Measurements from ENCODE around the gene DAP3. TPM values are rescaled to one million over a fixed set of nuclear protein-coding genes. Genes with fewer than 3 reads are reported as not detected.

Gene DAP3
- total and polyA plus RNA-seq, 2 of the 13 experiments (the other 11 are each of a cell fraction or from before 2014, with no cell fraction given) = 129 to 133 TPM

DNA sequence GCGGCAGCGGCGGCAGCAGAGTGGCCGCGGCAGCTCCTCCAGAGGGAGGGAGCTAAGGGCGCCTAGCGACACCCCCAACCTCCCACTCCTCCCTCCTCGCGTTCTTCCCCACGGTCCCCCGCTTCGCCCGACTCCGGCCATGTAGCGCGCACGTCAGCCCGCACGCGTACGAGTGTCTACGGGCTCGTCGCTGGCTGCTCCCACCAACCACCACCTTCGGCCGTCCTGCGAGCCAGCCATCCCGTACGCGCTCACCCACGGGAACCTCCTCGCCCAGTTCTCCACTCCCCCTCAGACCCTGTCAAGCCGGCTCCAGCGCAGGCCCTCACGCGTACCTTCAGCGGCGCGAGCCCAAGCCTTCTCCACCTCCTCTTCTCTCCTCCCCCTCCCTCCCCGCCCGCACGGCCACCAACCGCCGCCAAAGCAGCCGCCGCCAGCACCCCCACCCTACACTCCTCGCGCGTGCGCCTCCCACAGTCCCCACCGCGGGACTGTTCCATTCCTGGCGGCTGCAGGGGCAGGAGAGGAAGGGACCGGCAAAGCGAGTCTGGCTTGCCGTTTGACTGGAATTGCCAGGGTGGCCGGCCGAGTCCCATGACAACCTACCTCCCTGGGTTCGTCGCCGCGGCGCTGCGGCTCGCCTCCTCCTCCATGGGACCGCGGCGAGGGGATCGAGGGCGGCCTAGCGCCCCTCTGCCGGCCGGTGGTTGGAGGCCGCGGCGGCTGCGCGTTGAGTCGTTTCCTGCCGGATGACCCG, 389 bp upstream of the DAP3 start, which contains the start of gene YY1AP1 (continued):
- TF ChIP-seq, protein P1, sequence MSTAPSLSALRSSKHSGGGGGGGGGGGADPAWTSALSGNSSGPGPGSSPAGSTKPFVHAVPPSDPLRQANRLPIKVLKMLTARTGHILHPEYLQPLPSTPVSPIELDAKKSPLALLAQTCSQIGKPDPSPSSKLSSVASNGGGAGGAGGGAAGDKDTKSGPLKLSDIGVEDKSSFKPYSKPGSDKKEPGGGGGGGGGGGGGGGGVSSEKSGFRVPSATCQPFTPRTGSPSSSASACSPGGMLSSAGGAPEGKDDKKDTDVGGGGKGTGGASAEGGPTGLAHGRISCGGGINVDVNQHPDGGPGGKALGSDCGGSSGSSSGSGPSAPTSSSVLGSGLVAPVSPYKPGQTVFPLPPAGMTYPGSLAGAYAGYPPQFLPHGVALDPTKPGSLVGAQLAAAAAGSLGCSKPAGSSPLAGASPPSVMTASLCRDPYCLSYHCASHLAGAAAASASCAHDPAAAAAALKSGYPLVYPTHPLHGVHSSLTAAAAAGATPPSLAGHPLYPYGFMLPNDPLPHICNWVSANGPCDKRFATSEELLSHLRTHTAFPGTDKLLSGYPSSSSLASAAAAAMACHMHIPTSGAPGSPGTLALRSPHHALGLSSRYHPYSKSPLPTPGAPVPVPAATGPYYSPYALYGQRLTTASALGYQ (CRISPR knock-in tag; IDR thresholded peaks at IDR 0.05) = no peak
- TF ChIP-seq KMT2A (CRISPR knock-in tag; IDR thresholded peaks at IDR 0.05) (peak; percentile 36), DMAP1 (CRISPR knock-in tag; IDR thresholded peaks at IDR 0.05) (peak; percentile 74), SRSF9 (IDR thresholded peaks at IDR 0.05; ENCODE audit: borderline replicate concordance, insufficient read depth, low read depth, low read length, poor library complexity, severe bottlenecking) (no peak), ZMYM3 (CRISPR knock-in tag; IDR thresholded peaks at IDR 0.05) (peak; percentile 12; the same call in 1 of the 2 replicates), HDAC2 (CRISPR knock-in tag; IDR thresholded peaks at IDR 0.05) (0 out of 2 replicates have a peak, but pooled peaks have one; percentile 11), SRF (IDR thresholded peaks at IDR 0.05; ENCODE audit: low read depth, low read length) (no peak), MTF1 (CRISPR knock-in tag; IDR thresholded peaks at IDR 0.05) (no peak), SMAD3 (CRISPR knock-in tag; IDR thresholded peaks at IDR 0.05) (no peak), SKI (IDR thresholded peaks at IDR 0.05; ENCODE audit: partially characterized antibody) (peak; percentile 45), NFIB (CRISPR knock-in tag; IDR thresholded peaks at IDR 0.05; ENCODE audit: borderline replicate concordance) (no peak), ZNF766 (CRISPR knock-in tag; IDR thresholded peaks at IDR 0.05; ENCODE audit: borderline replicate concordance) (no peak), ZNF20 (CRISPR knock-in tag; IDR thresholded peaks at IDR 0.05) (no peak), GABPA (IDR thresholded peaks at IDR 0.05; ENCODE audit: low read depth, low read length) (peak; percentile 40; the same call in 1 of the 2 replicates), GABPA (CRISPR knock-in tag; IDR thresholded peaks at IDR 0.05; ENCODE audit: low read depth) (peak; percentile 66), KLF6 (CRISPR knock-in tag; IDR thresholded peaks at IDR 0.05) (no peak), PLSCR1 (CRISPR knock-in tag; IDR thresholded peaks at IDR 0.05; ENCODE audit: borderline replicate concordance) (no peak), GTF3A (CRISPR knock-in tag; conservative IDR thresholded peaks at IDR 0.05) (no peak), MED13 (CRISPR knock-in tag; IDR thresholded peaks at IDR 0.05) (0 out of 2 replicates have a peak, but pooled peaks have one; percentile 12), ZNF713 (CRISPR knock-in tag; IDR thresholded peaks at IDR 0.05) (peak; percentile 86; the same call in 1 of the 2 replicates), ZNF709 (CRISPR knock-in tag; IDR thresholded peaks at IDR 0.05) (peak; percentile 17; the same call in 1 of the 2 replicates), TCF12 (IDR thresholded peaks at IDR 0.05) (no peak), TCF12 (CRISPR knock-in tag; IDR thresholded peaks at IDR 0.05) (peak; percentile 67; the same call in 1 of the 2 replicates), NAIF1 (CRISPR knock-in tag; IDR thresholded peaks at IDR 0.05; ENCODE audit: borderline replicate concordance) (0 out of 2 replicates have a peak, but pooled peaks have one; percentile 49), ZNF256 (CRISPR knock-in tag; conservative IDR thresholded peaks at IDR 0.05) (no peak), ZNF446 (CRISPR knock-in tag; IDR thresholded peaks at IDR 0.05) (no peak; the same call in 1 of the 2 replicates), FIP1L1 (IDR thresholded peaks at IDR 0.05; ENCODE audit: borderline replicate concordance, insufficient read depth, low read depth, low read length) (no peak), ZNF441 (CRISPR knock-in tag; IDR thresholded peaks at IDR 0.05; ENCODE audit: borderline replicate concordance) (no peak)
- TF ChIP-seq, protein P2, sequence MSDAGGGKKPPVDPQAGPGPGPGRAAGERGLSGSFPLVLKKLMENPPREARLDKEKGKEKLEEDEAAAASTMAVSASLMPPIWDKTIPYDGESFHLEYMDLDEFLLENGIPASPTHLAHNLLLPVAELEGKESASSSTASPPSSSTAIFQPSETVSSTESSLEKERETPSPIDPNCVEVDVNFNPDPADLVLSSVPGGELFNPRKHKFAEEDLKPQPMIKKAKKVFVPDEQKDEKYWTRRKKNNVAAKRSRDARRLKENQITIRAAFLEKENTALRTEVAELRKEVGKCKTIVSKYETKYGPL (CRISPR knock-in tag; IDR thresholded peaks at IDR 0.05) = no peak
